Measurements from ENCODE around the gene MIOS. TPM values are rescaled to one million over a fixed set of nuclear protein-coding genes. Genes with fewer than 3 reads are reported as not detected.

The MIOS gene
- total RNA-seq, 1 donor from 2014 or later: 33.7 TPM

GRCh38 chr7:7639847-7640220 lies 73.2 kb downstream of the MIOS start:
- Mint-ChIP-seq H3K27ac (peak overlapping the region; percentile 98), H3K36me3 (peaks cover 3% of the 10 kb centered on the region), H3K27me3 (ENCODE audit: low read depth) (no peaks in the 10 kb centered on the region), H3K4me3 (peak overlapping the region; percentile 96), H3K4me1 (peaks cover 22% of the 10 kb centered on the region), H3K9me3 (no peaks in the 10 kb centered on the region)
- no peak for TF ChIP-seq CTCF (IDR thresholded peaks at IDR 0.05; ENCODE audit: unreplicated experiment)
- no peak for DNase-seq (ENCODE audit: low spot score in 2 of 2, unreplicated experiment in 2 of 2)

- peaks cover 22% of the 10 kb centered on the region for H3K4me1 Mint-ChIP-seq
- H3K27me3 Mint-ChIP-seq (ENCODE audit: low read depth): no peaks in the 10 kb centered on the region
- peaks cover 3% of the 10 kb centered on the region for H3K36me3 Mint-ChIP-seq
- DNase-seq (ENCODE audit: low spot score in 2 of 2, unreplicated experiment in 2 of 2): peak; percentile 90 to 96
- TF ChIP-seq CTCF (IDR thresholded peaks at IDR 0.05; ENCODE audit: unreplicated experiment): no peak
- peak within 1 kb of the TSS; percentile 96 for H3K4me3 Mint-ChIP-seq
- peak within 1 kb of the TSS; percentile 98 for H3K27ac Mint-ChIP-seq
- no peaks in the 10 kb centered on the region for H3K9me3 Mint-ChIP-seq
These were observed 73.8 kb downstream of the MIOS start, which contains the start of gene UMAD1 for GRCh38 chr7:7640221-7641128. UMAD1 (plus strand) TSS chr7:7640752; CDS start chr7:7673372, 32,620 bp downstream.

GRCh38 chr7:7641129-7641663 lies 74.5 kb downstream of the MIOS start:
- TF ChIP-seq CTCF (IDR thresholded peaks at IDR 0.05; ENCODE audit: unreplicated experiment): no peak
- Mint-ChIP-seq H3K27me3 (ENCODE audit: low read depth) (no peaks in the 10 kb centered on the region), H3K4me3 (peak overlapping the region; percentile 96), H3K4me1 (peaks cover 22% of the 10 kb centered on the region), H3K27ac (peak overlapping the region; percentile 98), H3K36me3 (peaks cover 9% of the 10 kb centered on the region), H3K9me3 (peaks cover 3% of the 10 kb centered on the region)
- no peak for DNase-seq (ENCODE audit: low spot score in 2 of 2, unreplicated experiment in 2 of 2)

GRCh38 chr7:7642081-7642480 lies 75.4 kb downstream of the MIOS start:
- Mint-ChIP-seq H3K9me3 (peaks cover 3% of the 10 kb centered on the region), H3K27ac (peak overlapping the region; percentile 98), H3K36me3 (peaks cover 9% of the 10 kb centered on the region), H3K4me1 (peaks cover 22% of the 10 kb centered on the region), H3K27me3 (ENCODE audit: low read depth) (no peaks in the 10 kb centered on the region), H3K4me3 (peak overlapping the region; percentile 96)
- TF ChIP-seq CTCF (IDR thresholded peaks at IDR 0.05; ENCODE audit: unreplicated experiment): no peak
- no peak for DNase-seq (ENCODE audit: low spot score in 2 of 2, unreplicated experiment in 2 of 2)

GRCh38 chr7:7647495-7648036 lies 80.9 kb downstream of the MIOS start:
- TF ChIP-seq CTCF (IDR thresholded peaks at IDR 0.05; ENCODE audit: unreplicated experiment): no peak
- Mint-ChIP-seq H3K4me1 (peaks cover 5% of the 10 kb centered on the region), H3K9me3 (peaks cover 3% of the 10 kb centered on the region)

More at GRCh38 chr7:7647495-7648036, 80.9 kb downstream of the MIOS start:
- Mint-ChIP-seq H3K4me3 (no peak overlapping the region), H3K27ac (no peak overlapping the region), H3K36me3 (peaks cover 9% of the 10 kb centered on the region), H3K27me3 (ENCODE audit: low read depth) (no peaks in the 10 kb centered on the region)
- DNase-seq (ENCODE audit: low spot score in 2 of 2, unreplicated experiment in 2 of 2): no peak

Measured in mesothelial cell of epicardium (in vitro differentiated cells).